Spleen (tissue), 7 donors: Measurements from ENCODE around the gene INVS.

Experiments
- CTCF ChIP-seq, 11 experiments: fragments of 200-600 bp in 7 of 11; fragments of 450-650 bp in 4 of 11; sonication (generic) in 4 of 11; IDR thresholded peaks in 8 of 11; conservative IDR thresholded peaks in 3 of 11; 1 replicate in 7 of 11; 2 replicates in 4 of 11; pipeline versions ENCODE4 v1.4.0 to v1.8.0; 2016 to 2021; ENCODE audit warnings: antibody characterized with exemption in 11 of 11, inconsistent platforms in 4 of 11, mild to moderate bottlenecking in 1 of 11
- POLR2A ChIP-seq, 3 donors: fragments of 450-650 bp; IDR thresholded peaks; one replicate each; pipeline ENCODE4 v1.5.1; 2017; ENCODE audit warnings: antibody characterized with exemption in 3 of 3, mild to moderate bottlenecking in 1 of 3
- donor health status: DM: no; HTN: no; CAD: no; lungs with moderate emphysema.
- donor health status: DM: no; HTN: no; CAD: no.
- donor health status: DM: no; HTN: no; CAD: no.

DNA sequence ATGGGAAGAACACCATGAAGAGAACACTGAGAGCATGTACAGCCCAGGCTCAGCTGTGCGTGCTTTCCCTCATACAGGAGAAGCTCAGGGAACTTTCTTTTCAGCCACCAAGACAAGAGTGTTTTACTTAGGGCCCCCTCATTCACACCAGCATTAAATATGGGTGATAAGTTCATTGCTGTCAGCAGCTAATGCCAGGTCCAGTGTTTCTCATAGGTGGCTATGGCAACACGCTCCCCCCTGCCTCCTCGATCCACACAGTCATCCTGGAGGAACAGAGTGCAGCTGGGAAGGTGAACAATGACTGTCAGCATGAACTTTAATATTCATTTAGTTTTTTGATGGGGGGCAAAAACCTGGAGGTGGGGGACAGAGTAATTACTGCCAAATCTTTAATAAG lies 199.3 kb downstream of the INVS start:
- no peak for TF ChIP-seq CTCF (IDR thresholded peaks at IDR 0.05 in 8 of 11, conservative IDR thresholded peaks at IDR 0.05 in 3 of 11)
- no peak for TF ChIP-seq POLR2A (IDR thresholded peaks at IDR 0.05)
